Measurements from ENCODE around the gene C1QBP.
"Not testable (repeated sequence)": the region's sequence is repeated elsewhere in the genome, so short reads cannot be mapped to it uniquely, and the experiment has no call there.

The C1QBP gene

DNA sequence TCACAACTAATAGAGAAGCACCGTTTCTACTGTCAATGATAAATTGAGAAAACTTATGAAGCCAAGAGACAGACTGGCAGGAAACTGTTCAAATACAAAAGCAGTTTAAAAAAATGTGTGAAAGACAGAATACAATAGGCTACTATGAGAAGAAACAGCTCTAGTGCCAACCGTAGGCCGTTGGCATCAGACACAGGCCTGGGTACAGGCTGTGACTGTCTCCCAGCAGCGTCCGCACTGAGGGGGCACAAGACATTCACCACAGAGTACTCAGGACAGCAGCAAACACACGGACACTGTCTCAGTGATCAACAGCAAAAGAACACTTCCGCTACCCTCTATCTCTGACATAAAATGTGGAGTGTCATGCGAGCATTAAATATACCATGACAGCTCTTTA is 7.8 kb upstream of the C1QBP start:
- H3K4me3 ChIP-seq (ENCODE audit: low read length): no peak overlapping the region
- TF ChIP-seq ZNF274 (IDR thresholded peaks at IDR 0.05; ENCODE audit: low read depth, low read length): no peak

DNA sequence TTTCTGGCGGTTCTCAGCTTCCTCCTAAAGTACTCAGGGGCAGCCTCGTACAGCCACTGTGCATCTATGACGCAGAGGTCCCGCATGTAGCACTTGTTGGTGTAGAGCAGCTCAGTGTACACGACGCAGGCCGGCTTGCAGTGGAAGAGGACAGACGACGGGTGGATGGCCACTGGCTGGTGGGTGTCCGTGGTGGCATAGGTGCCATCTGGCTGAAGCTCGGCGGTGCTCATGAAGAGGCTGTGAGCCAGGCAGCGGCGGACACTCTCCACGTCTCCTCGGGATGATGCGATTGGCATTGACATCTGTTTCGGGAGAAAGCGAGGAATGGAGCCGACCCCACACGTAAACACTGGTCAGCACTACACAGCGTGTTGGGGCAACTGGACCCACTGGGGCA is 5.3 kb upstream of the C1QBP start:
- no peak for TF ChIP-seq ZNF274 (IDR thresholded peaks at IDR 0.05; ENCODE audit: low read depth, low read length)
- no peak overlapping the region for H3K4me3 ChIP-seq (ENCODE audit: low read length)

DNA sequence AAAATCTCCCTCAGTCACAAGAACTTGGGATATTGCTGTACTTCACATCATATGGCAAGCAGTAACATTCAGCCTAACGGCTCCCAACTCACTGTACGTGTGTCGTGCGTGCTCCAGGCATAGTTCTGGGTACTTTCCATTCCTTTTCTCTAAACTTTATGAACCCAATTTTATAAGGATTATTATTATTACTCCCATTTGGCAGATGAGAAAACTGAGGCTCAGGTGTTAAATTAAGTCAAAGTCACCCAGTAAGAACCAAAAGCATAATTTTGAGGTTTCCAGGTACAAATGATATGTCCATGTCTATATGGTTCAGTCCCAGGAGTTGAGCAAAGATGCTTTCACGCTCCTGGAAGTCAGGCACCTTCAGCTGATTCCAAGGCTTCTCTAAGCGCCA is 4.8 kb upstream of the C1QBP start:
- no peak for TF ChIP-seq ZNF274 (IDR thresholded peaks at IDR 0.05; ENCODE audit: low read depth, low read length)
- no peak overlapping the region for H3K4me3 ChIP-seq (ENCODE audit: low read length)

DNA sequence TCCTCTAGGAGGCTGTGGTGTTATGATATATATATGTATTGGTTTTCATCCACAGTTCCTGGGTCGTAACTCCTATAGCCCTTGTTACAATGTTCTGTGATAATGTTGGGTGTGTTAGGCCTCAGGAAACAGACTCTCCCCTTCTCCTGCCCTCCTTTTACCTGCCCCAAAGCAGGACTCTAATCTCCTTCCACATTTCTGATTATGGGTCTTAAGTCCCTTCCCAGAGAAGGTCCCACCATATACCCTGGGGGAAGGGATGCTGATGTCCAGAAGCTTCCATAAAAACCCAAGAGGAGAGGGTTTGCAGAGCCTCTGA is 450 bp upstream of the C1QBP start:
- H3K4me3 ChIP-seq (ENCODE audit: low read length): peak overlapping the region; percentile 9; the same call in 1 of the 2 replicates
- TF ChIP-seq ZNF274 (IDR thresholded peaks at IDR 0.05; ENCODE audit: low read depth, low read length): no peak

DNA sequence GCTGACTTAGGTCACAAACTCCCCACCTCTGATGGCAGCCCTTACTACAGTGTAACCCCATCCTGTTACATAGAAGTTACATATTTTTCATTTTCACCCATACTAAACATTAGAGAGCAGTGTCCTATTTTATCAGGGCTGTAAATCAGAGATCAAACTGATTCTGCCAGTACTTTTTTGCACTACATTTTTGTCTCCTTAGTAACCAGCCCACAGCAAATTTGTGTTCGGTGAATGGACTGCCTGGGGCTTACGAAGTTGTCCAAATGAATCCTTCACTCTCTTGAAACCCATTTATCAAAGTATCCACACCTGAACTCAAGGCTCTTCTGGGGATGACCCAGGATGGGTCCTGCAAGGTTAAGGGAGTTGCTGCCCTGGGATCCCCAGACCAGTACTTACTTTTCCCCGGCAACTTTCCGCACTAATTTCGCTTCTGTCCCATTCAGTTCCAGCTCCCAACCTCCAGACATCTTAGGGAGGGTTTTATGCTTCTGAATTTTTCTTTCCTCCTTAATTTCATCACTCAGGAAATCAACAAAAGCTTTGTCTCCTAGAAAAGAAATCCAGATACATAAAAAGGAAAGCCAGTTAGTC is 1.1 kb downstream of the C1QBP start:
- H3K4me3 ChIP-seq (ENCODE audit: low read length): peak overlapping the region; percentile 98
- TF ChIP-seq ZNF274 (IDR thresholded peaks at IDR 0.05; ENCODE audit: low read depth, low read length): no peak

DNA sequence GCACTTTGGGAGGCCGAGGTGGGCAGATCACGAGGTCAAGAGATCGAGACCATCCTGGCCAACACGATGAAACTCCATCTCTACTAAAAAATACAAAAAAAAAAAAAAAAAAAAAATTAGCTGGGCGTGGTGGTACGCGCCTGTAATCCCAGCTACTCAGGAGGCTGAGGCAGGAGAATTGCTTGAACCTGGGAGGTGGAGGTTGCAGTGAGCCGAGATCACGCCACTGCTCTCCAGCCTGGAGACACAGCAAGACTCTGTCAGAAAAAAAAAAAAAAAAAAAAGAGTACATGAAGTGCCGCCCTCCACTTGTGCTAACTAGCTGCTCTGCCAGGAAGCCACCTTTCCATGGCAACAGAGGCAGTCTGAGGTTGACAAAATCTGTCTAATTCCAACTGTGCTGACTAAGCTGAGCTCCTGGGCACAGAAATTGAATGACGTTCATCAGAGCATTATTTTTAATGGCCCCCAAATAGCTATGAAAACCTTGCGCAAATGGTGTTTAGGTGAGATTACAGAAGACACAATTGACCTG is 3.1 kb downstream of the C1QBP start:
- H3K4me3 ChIP-seq (ENCODE audit: low read length): not testable (repeated sequence)

DNA sequence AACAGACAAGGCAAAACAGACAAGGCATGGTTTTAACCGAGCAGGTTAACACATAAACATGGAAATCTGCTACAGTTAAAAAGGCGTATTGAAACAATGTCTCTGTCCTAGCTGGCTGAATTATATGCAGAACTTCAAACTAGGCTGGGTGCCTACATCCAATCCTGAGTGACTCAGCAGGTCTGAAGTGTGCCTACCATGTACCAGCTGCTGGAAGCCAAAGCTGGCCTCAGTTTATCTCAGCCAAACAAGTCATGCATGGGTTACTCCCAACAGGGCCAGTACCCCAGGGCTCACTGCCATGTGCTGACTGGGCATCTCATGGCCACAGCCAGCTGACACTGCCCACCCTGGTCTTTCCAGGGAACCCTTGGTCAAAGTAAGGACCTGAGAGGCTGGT is 4.0 kb downstream of the C1QBP start:
- no peak for TF ChIP-seq ZNF274 (IDR thresholded peaks at IDR 0.05; ENCODE audit: low read depth, low read length)
- no peak overlapping the region for H3K4me3 ChIP-seq (ENCODE audit: low read length)

DNA sequence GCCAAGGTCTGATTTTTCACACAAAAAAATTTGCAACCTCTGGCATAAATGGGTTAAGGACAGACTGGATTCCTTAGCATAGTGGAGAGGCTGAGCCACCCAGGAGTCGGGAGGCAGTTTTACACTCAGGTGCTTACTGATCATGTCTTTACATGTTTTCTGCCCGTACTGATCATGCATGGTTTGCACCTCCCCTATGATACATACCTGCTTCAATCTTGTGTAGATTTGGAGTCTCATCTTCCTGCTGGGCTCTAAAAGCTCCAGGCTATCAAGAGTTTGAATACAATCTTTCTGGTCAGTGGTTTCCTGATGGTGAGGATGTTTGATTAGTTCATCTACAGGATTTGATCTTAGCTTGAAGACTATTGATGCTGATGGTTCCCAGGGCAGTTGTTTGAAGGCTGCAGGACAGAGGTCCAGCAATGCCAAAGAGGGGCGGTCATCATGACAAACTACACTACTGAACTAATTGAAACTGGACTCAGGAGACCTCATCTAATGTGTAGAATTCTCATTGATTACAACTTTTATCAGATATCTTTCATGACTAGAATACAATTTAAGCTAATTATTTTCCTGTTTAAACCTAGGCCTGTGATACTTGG is 6.9 kb downstream of the C1QBP start:
- no peak for TF ChIP-seq ZNF274 (IDR thresholded peaks at IDR 0.05; ENCODE audit: low read depth, low read length)
- H3K4me3 ChIP-seq (ENCODE audit: low read length): no peak overlapping the region

DNA sequence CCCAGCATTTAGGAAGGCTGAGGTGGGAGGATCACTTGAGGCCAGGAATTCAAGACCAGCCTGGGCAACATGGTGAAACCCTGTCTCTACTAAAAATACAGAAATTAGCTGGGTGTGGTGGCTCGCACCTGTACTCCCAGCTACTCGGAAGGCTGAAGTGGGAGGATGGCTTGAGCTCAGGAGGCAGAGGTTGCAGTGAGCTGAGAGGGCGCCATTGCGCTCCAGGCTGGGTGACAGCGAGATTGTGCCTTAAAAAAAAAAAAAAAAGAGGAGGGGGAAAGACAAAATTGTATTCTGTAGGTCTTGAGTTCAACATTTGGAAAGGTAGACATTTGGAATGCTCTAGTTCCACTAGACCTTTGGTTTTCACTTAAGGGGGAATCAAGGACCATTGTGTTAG is 7.7 kb downstream of the C1QBP start:
- not testable (repeated sequence) for H3K4me3 ChIP-seq (ENCODE audit: low read length)

DNA sequence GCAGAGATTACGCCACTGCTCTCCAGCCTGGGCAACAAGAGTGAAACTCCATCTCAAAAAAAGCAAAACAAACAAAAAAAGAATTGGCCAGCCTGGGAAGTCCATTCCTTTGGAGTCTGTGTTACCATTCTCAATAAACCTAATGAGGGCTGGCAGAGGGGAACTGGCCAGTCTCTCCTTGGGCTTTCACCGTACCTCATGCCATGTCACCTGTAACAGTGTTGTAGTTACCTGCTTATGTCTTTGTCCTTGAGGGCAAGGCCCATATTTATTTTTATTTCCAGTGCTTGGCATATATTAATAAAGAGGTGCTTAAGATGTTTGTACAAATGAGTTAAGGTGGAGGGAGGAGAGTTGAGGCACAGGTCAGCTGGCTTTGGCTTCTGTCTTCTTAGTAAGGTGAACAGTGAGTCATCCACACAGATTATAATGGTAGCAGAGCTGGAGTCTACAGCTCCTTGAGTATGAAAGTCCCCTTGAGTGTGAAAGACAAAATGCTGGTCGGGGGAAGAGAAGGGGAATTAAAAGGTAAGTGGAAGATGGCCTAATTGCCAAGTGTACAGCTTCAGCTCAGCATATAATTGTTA is 8.4 kb downstream of the C1QBP start:
- H3K4me3 ChIP-seq (ENCODE audit: low read length): no peak overlapping the region
- TF ChIP-seq ZNF274 (IDR thresholded peaks at IDR 0.05; ENCODE audit: low read depth, low read length): no peak

DNA sequence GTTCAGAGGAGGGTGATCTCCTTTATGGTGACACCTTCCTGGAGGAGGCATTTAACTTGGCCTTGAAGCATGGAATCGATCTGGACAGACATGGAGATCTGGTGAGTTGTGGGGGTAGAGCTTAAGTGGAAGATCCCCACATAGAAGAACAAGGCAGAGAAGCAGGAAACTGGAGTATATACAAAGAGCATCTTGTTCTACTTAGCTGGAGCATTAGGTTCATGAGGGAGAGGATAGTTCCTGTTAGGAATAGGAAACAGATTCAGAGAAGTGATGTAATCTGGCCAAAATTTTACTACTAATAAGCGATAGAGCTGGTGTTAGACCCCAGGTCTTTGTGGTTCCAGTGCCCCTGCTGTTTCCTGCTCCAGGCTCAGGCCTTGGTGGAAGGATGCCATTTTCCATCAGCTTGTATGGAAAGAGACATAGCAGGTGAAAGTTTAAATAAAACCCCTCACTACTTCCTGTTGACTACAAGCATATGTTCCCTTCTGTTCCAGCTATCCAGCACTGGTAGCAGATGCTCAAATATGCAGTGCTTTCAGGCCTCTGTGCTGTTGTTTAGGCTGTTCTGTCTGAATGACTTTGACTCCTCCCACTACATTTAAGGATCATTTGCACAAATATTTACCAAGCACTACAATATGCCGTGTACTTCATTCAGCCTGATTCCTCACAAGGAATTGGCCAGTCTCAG is 9.6 kb downstream of the C1QBP start:
- H3K4me3 ChIP-seq (ENCODE audit: low read length): no peak overlapping the region
- no peak for TF ChIP-seq ZNF274 (IDR thresholded peaks at IDR 0.05; ENCODE audit: low read depth, low read length)

DNA sequence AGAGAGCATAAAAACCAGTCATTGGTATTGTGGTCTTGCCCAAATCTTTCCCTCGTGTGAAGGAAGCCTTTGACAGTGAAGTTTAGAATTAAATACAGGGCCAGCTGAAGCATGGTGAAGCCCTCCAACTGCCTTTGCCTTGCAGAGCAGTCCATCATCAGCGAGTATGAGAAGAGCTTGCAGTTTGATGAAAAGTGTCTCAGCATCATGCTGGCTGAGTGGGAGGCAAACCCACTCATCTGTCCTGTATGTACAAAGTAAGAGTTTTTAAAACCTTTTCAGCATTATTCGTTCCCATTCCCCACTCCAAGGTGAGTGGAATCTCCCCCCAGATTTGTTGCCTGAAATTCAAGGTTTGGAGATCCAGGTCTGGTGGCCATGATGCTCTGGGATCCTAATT is 13.1 kb downstream of the C1QBP start:
- no peak for TF ChIP-seq ZNF274 (IDR thresholded peaks at IDR 0.05; ENCODE audit: low read depth, low read length)

DNA sequence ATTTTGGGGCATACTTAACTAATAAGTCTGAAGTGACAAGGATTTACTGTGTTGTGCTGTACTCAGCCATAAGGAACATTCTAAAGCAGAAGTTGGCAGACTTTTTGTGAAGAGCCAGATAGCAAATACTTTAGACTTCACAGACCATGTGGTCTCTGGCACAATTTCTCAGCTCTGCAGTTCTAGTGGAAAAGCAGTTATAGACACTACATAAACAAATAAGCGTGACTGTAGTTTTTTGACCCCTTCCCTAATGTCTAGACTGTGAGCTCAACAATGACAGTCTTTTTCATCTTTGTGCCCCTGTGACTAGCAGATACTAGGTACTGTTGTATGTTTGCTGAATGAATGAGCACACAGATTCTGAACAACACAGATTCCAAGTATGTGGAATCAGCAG is 14.0 kb downstream of the C1QBP start:
- no peak overlapping the region for H3K4me3 ChIP-seq (ENCODE audit: low read length)
- no peak for TF ChIP-seq ZNF274 (IDR thresholded peaks at IDR 0.05; ENCODE audit: low read depth, low read length)

More for the DNA sequence above, 13.1 kb downstream of the C1QBP start:
- no peak overlapping the region for H3K4me3 ChIP-seq (ENCODE audit: low read length)

DNA sequence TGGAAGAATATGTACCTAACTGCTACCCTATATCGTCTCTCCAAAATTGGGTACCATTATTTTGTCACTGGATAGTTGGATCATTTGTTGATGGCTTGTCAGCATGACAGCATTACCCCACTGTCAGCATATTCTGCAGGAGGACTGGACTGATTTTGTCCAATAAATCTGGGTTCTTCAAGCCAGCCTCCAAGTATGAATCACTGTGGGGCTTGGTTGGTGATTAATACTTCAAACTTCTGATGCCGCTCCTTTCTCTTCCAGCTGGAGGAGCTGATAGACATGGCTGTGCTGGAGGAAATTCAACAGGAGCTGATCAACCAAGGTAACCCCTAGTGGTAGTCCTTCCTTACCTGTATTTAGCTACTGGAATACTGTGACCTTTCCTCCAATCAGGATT is 16.4 kb downstream of the C1QBP start:
- TF ChIP-seq ZNF274 (IDR thresholded peaks at IDR 0.05; ENCODE audit: low read depth, low read length): no peak
- no peak overlapping the region for H3K4me3 ChIP-seq (ENCODE audit: low read length)
